ENCODE data around the gene PPTC7.
A peak's percentile ranks its signal among the peaks of the same experiment; 100 is the strongest.
"Not testable (repeated sequence)": the region's sequence is repeated elsewhere in the genome, so short reads cannot be mapped to it uniquely, and the experiment has no call there.

Gene PPTC7

DNA sequence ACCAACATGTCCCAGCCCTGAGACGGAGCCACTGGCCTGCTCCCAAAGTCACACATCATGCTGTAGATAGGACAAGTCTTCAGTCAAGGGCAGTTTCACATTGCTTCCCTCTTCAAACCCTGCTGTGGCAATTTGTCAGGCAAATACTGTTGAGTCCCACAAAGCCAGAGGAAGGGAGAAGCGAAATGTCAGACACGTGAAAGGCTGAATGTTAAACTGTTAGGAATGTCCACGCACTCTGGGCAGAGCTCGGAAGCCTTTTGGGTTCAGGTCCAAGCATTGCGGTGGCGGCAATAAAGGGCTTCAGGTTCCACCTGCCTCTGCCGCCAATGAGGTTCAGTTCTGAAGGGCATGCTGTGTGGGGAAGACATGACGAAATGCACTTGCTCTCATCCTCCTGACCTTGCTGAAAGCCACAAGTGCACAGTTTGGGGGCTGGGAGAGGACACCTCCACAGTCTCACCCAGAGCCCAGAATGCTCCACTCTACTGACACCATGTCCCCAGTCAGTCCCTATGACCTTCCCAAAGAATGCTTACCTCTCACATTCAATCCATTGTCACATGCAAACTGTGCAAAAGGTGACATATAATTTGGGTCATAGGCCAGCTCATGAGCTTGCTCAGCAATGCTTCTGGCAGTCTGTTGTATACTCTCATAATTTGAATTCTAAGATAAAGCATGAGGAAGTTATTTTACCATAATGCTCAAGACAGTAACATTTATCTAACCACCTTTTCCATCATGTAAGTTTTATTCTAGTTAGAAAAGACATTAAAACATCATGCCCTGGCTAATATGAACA is 45.3 kb downstream of the PPTC7 start:
- no peak for DNase-seq

DNA sequence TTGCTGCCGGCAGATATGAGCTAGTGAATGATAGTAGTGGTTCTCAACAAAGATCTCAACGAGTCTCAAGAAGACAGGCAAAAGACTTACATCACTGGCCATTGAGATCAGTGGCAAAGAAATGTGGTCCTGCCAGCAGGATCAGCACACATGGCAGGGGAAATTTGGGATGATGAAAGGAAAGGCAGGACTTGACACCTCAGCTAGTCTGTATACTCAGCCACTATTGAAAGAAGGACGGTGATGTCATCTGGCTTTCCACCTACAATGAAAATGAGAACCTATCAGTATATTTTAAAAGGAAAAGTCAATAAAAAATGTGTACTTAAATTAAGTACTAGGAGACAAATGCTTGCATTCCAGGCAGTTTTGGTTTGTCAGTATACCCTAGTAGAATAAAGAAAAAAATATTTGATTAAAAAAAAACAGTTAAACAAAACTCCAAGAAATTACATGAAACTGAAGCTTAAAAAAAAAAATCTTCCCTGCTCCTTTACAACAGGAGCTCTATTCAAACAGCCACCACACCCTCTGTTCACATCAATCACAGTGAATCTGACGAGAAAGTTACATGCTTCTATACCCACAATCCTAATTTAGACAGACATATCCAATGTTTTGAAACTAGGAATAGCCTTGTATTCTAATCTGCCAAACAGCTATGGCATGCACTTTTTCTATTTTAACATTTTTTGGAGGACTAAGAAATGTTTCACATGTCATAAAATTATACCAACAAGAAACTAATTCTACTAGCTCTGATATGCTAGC is 46.1 kb downstream of the PPTC7 start:
- no peak for DNase-seq

DNA sequence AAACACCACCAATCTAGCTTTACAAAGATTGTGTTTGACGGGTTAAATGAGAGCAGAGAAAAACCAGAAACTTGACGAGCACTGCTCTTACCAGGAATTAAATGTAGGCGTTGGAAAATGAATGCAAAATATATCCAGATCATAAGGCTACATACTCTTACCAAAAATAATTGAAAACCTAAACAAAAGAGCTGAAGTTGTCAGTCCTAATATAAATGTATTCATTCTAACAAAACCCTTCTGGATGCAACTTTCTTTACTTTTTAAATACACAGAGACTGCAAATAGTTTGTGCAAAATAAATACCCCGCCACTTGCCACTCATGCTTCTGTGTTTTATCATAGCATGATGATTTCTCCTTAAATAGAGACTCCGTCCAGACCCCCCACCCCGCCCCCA is 48.3 kb downstream of the PPTC7 start:
- DNase-seq = no peak

DNA sequence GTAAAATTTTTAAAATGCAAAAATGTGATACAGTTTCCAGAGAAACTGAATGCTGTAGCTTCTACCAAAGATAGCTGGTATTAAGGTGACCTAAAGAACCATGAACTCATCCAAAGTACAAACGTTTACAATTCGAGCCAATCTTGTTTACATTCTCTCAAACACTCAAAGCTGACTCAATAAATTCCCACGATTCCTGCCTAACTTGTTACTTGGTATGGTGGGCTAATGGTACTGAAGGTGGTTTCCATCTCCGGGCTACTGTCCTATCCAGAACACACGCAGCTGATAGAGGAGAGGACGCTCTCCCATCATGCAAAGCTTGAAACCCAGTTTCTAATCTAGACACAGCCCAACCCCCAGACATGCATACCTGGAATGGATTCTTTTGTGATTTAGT is 49.5 kb downstream of the PPTC7 start:
- no peak for DNase-seq

DNA sequence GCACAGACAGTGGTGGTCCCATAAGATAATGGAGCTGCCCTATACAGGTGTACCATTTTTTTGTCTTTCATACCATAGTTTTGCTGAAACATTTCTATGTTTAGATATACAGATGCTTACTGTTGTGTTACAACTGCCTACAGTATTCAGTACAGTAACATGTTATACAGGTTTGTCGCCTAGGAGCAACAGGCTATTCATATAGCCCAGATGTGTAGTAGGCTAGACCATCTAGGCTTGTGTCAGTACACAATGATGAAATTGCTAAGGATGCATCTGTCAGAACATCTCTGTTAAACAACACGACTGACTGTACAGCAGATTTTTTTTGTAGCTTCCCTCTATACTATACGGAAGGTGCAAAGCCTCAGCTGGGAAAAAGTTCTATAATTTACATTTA is 50.5 kb downstream of the PPTC7 start:
- DNase-seq = no peak

DNA sequence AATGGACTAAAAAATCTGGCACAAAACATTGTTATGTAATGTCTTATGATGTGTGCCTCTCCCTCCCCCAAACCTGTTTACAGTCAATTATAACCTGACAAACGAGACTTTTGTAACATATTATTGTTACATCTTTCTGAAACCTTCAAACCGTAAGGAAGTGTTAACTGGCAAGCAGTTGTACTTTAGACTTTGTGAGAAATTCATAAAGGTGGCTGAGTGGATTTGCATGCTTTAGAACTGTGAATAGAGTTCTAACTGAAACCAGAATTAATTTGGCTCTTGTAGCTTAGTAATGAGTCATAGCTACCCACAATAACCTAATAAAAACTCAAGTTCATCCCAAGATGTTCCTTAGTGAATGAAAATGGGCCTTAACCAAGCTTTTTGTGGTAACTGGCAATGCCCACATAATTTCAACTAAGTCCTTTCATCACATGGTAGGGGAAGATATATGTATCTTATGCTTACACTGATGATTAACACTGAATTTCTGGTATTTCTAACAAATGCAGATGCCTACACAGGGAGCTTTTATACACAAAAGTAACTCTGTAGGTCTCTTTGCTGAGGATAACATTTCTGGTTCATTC is 51.3 kb downstream of the PPTC7 start:
- peak in 1 of 51 donors; percentile 51 for DNase-seq

DNA sequence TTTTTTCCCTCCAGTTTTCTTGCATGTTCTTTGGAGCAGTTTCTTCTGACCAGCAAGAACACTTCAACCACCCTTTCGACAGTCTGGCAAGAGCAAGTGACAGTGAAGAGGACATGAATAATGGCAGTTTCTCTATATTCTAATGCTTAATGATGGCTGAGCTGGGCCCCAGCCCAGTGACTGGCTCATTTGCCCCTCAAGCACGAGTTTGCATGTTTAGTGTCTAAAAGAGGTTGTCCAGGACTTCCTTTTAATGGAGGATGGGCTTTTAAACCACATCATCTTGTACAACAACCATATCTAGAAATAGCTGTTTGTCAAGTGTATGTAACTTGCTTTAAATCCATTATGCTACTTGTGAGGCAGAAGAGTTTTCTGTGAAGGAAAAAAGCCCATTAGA is 52.6 kb downstream of the PPTC7 start:
- no peak for DNase-seq

DNA sequence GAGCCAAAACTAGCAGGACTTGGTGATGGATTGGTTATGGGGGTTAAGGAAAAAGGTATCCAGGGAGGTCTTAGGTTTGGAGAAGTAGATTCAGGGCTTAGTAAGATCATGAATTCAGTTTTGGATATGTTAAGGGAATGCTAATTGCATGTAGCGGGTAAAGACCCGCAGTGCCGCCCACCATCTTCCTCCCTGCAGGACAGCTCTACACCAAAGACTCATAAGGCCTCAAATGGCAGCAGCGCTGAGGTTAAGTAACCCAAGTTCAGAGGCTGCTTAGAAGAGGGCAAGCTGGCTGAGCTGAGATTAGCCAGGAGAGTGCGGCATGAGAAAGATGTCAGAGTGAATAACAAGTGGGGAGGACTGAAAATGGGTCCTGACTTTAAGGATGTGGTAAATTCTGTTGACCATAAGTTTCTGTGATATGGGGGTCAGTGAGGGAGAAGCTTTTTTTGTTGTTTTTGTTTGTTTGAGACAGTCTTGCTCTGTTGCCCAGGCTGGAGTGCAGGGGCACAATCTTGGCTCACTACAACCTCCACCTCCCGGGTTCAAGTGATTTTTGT is 54.8 kb downstream of the PPTC7 start:
- DNase-seq = no peak

DNA sequence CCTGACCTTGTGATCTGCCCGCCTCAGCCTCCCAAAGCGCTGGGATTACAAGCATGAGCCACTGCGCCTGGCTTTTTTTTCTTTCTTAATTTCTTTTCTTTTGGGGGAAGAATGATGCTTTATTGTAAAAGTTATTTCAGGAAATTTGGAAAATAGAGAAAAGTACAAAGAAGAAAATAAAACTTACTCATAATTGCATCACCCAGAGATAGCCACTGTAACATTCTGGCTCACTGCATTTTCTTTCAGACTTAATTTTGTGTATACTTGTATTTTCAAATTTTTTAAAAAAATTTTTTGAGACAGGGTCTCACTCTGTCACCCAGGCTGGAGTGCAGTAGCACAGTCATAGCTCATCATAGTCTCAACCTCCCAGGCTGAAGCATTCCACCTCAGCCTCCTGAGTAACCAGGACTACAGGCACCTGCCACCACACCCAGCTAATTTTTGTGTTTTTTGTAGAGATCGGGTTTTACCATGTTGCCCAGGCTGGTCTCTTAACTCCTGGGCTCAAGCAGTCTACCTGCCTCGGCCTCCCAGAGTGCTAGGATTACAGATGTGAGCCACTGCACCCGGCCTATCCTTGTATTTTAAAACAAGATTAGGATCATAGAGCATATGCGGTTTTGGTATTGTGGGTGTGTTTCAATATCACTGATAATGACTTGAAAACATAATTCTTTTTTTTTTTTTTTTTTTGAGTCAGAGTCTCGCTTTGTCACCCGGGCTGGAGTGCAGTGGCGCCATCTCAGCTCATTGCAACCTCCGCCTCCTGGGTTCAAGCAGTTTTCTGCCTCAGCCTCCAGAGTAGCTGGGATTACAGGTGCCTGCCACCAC is 62.0 kb downstream of the PPTC7 start:
- not testable (repeated sequence) for DNase-seq

DNA sequence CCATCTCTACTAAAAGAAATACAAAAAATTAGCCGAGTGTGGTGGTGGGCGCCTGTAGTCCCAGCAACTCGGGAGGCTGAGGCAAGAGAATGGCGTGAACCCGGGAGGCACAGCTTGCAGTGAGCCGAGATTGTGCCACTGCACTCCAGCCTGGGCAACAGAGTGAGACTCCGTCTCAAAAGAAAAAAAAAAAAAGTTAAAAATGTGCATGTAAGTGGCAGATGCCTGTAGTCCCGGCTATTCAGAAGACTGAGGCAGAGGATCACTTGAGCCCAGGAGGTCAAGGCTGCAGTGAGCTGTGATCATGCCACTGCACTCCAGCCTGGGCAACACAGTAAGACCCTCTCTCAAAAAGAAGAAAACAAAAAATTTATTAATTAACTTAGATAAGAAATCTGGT is 65.1 kb downstream of the PPTC7 start:
- DNase-seq = not testable (repeated sequence)

DNA sequence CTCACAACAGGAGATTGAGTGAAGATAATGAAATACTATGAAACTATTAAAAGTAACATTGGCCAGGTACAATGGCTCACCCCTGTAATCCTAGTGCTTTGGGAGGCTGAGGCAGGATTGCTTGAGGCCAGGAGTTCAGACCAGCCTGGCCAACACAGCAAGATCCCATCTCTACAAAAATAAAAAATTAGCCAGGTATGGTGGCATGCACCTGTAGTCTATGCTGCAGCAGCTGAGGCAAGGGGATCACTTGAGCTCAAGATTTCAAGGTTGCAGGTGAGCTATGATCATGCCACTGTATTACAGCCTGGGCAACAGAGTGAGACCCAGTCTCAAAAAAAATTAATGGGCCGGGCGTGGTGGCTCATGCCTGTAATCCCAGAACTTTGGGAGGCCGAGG is 66.1 kb downstream of the PPTC7 start:
- no peak for DNase-seq

DNA sequence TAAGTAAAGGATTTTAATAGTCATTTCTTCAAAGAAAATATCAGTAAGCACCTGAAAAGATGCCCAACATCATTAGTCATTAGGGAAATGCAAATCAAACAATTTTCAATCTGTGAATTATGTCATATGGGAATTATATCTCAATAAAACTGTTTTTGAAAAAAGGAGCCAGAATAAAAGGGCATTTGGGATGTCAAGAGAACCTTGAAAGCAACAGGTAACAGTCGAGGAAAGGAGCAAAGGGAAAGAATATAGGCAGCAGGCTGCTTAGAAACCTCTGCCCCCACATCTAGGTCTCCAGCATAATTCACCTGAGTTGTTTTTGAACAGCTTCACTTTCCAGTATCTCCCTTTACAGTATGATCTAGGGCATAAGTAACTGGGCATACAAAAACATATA is 68.8 kb downstream of the PPTC7 start:
- no peak for DNase-seq

DNA sequence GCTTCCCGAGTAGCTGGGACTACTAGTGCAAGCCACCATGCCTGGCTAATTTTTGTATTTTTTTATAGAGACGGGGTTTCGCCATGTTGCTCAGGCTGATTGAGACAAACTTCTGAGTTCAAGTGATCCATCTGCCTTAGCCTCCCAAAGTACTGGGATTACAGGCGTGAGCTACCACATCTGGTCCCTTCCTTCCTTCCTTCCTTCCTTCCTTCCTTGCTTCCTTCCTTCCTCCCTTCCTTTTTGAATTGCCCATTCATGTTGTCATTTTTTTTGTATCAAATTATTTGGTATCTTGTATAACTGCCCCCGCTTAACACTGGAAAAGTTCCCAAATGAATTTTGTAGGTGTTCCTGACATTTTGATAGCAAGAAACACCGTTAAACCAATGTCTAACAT is 69.3 kb downstream of the PPTC7 start:
- DNase-seq = no peak

DNA sequence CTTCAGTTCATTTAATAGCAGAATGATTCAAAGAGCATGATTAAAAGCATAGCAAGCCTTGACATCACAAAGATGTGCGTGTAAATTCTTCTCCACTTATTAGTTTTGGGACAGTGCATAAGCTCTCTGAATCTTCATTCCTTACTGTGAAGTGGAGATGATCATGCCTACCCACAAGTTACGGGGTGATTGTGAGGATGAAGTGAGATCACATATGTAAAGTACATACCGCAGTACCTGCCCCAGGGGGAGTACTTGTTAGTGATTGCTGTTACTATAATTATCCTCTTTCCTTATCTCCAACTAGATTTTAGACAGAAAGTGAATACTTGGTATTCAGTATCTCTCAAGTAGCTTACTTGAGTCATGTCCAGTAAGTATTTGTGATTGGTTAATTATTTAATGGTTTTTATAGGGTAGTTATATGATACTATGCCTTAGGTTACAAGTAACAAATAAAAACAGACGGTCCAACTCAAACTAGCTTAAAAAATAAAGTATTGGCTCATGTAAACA is 75.0 kb downstream of the PPTC7 start:
- DNase-seq = no peak

DNA sequence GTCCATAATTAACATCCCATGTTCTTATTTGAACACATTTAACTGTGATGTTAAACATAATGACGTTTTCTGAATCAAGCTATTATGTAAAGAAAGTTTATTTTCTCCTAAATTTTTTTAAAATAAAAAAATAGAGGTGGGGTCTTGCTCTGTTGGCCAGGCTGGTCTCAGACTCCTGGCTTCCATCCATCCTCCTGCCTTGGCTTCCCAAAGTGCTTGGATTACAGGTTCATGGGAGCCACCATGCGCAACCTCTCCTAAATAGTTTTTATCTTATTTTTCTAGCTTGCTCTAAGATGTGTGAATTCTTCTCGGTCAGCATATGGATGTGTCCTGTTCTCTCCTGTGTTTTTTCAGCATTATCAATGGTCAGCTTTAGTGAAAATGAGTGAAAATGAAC is 77.8 kb downstream of the PPTC7 start:
- no peak for DNase-seq

DNA sequence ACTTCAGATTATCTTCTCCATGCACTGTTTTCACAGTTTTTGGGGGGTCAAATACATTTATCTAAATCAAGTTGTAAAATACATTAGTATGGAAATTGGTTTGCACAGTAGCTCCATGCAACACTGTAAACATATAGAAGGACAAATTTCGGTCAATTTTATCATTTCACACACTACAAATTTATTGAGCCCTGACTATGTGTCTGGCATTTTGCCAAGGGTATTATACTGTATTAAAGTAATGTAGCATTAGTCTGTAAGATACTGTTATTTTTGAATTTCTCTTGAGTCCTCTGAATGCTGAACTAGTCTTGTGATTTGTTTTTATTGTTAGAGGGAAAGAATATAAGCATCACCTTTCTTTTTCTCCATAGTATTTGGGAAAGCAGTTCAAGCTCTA is 79.7 kb downstream of the PPTC7 start:
- DNase-seq = no peak

DNA sequence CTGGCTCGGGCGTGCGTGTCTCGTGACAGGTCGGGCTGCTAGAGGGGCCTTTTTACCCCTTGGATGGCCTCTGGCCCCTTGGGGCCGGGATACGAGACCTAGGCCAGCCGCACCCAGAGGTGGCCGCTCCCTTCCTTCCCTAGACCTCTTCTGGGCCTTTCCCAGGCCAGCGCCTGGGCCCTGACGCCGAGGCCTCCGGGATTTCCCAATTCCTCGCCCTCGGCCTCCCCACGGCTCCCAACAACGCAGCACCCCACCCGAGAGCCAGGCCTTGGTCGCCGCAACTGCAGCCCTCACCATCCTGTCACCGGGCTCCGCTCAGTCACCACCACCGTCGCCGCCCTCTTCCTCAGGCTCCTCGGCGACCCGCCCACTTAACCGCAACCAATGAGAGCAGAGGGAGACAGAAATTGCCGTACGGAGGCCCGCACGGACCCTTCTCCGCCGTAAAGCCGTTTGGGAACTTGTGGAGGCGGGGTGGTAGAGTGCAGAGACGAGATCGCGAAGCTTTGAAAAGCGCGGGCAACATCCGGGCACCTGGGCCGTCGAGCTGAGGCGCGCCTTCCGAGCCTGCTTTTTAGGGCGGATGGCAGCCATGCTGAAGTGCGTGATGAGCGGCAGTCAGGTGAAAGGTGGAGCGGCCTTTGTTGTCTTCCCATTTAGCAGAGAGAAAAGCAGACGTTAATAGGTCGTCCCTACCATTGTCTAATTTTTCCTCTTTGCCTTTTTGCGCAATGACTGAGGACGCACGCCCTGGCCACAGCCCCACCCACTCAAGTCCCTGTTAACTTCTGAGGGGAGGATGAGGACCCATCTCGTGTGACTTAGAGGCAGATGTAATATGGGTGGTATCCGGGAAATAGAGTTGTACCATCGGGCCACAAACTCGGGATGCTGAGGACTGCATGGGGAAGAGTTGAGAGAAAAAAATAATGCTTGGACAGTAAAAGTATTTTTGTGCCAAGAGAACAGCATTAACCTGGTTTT is 81.1 kb downstream of the PPTC7 start, which contains the start of the genes RAD9B and VPS29:
Gene RAD9B (plus strand): TSS at position 580 of the 987 bp plus-strand sequence. CDS start 7 bp downstream, at position 587.
Gene VPS29 (minus strand): TSS at position 360 of the 987 bp plus-strand sequence. CDS start 60 bp downstream, at position 300.
- DNase-seq = peak; percentile 82 to 98 (median 94)

DNA sequence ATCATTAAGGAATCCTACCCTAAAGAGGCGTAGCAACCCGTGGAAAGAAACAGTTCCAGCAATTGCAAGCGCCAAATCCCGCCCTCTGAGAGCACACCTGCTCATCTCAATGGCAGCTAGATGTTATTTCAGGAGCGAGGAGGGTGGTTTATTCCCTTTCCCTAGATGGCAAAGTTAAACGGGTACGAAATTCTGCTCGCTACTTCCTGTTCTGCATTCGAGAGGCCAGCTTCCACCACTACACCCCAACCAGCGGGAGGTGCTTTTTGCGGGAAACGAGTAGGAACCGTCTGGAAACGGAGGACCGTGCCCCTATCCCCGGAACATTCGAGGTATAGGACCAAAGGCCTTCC is 81.7 kb downstream of the PPTC7 start:
- DNase-seq = peak in 9 of 51 donors; percentile 15 to 55 (median 43)

DNA sequence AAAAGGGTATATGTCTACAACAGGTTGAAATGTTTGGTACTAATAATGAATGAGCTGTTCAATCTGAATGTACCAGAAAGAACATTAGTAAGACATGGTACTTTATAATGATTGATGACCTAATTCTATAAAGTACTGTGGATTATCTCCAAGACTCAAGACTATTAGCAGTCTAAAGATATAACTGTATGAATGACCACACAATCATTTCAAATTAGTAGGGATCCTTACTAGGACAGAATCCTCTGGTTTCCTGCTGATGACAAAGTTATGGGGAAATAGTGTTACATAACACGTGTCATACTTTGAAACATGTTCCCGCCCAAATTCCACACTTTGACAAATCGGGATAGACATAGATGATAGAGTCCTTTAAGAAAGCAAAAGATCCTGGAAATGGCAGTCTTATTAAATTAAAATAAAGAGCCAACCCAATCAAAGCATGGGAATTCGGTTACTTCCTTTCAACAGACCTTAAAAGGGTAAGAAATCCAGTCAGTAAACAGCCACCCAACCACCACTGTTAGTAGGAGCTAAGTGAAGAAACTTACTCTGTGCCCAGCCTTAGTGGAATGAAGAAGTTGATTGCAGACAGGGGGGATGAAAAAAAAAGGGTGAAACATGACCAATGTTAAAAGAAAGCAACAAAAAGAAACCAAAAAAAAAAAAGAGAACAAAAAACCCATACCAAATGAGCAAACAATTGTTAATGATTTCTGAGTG is 84.0 kb downstream of the PPTC7 start:
- no peak for DNase-seq

Data from hypothalamus (tissue), 51 donors.